Panc1 (cell line): ENCODE data around the gene PAQR7. TPM values are rescaled to one million over a fixed set of nuclear protein-coding genes. Genes with fewer than 3 reads are reported as not detected.
A peak's percentile ranks its signal among the peaks of the same experiment; 100 is the strongest.

Source experiments
- ATAC-seq: fragments of 200-7000 bp; cut with Tn5 transposase; 2 replicates; pipeline ENCODE4 v1.9.1; 2020; ENCODE audit warnings: mild to moderate bottlenecking, moderate library complexity
- BruUV-seq: library from RNA; stranded (reverse); fragments of 400-500 nt; replicated peaks from 2 replicates; lab custom pipeline; 2021; lab: Mats Ljungman, UMichigan
- CTCF ChIA-PET: fragments of 300-600 bp; sonication (Branson Sonifier 250); formaldehyde crosslinking; loops from one replicate; lab custom pipeline; 2022; ENCODE audit warnings: antibody characterized with exemption; lab: Charles Lee
- POLR2A ChIA-PET: fragments of 300-600 bp; sonication (Branson Sonifier 250); formaldehyde crosslinking; loops from one replicate; lab custom pipeline; 2022; ENCODE audit warnings: antibody characterized with exemption; lab: Charles Lee
- DNase-seq: peaks from one replicate; pipeline ENCODE4 v3.0.0-alpha.2; 2010; ENCODE audit warnings: low read depth, low spot score
- H3K27ac ChIP-seq: 2 replicates; pipeline ENCODE4 v1.5.1; 2011; ENCODE audit warnings: mild to moderate bottlenecking, low read length, inconsistent platforms
- H3K27me3 ChIP-seq: fragments of 200-500 bp; sonication (Bioruptor generic); 2 replicates; pipeline ENCODE4 v1.6.0; 2014; ENCODE audit warnings: low read length, inconsistent platforms; ENCODE audit not compliant: control insufficient read depth, insufficient read depth
- H3K36me3 ChIP-seq: fragments of 200-500 bp; sonication (Bioruptor generic); 2 replicates; pipeline ENCODE4 v1.5.1; 2014; ENCODE audit warnings: inconsistent platforms, mild to moderate bottlenecking, low read length, moderate library complexity; ENCODE audit not compliant: control insufficient read depth, insufficient read depth
- H3K4me1 ChIP-seq: 2 replicates; pipeline ENCODE4 v1.5.1; 2011; ENCODE audit warnings: inconsistent platforms, mild to moderate bottlenecking, low read length, moderate library complexity; ENCODE audit not compliant: control insufficient read depth, insufficient read depth
- H3K4me3 ChIP-seq, 2 experiments: 2 replicates each; pipeline ENCODE4 v1.5.1; 2011 to 2012; ENCODE audit warnings: low read depth in 2 of 2, low read length in 2 of 2, mild to moderate bottlenecking in 2 of 2, inconsistent platforms in 1 of 2, moderate library complexity in 1 of 2
- H3K9me3 ChIP-seq: fragments of 200-500 bp; sonication (Bioruptor generic); 2 replicates; pipeline ENCODE4 v1.5.1; 2014; ENCODE audit warnings: low read depth, mild to moderate bottlenecking, inconsistent platforms, low read length, moderate library complexity; ENCODE audit not compliant: control insufficient read depth, insufficient read depth
- CTCF ChIP-seq: fragments of 450-650 bp; IDR thresholded peaks from 2 replicates; pipeline ENCODE4 v1.5.1; 2017; ENCODE audit warnings: mild to moderate bottlenecking
- POLR2AphosphoS5 ChIP-seq: IDR thresholded peaks from 2 replicates; pipeline ENCODE4 v1.6.1; 2012; ENCODE audit warnings: mild to moderate bottlenecking, low read depth, low read length, moderate library complexity
- REST ChIP-seq, 2 experiments: IDR thresholded peaks; 2 replicates each; pipeline ENCODE4 v1.6.1; 2011 to 2012; ENCODE audit warnings: low read depth in 2 of 2, control low read depth in 1 of 2, low read length in 1 of 2, mild to moderate bottlenecking in 1 of 2, moderate library complexity in 1 of 2; ENCODE audit not compliant: insufficient read depth in 1 of 2
- SIN3A ChIP-seq: IDR thresholded peaks from 2 replicates; pipeline ENCODE4 v1.6.1; 2012; ENCODE audit warnings: low read depth, mild to moderate bottlenecking, low read length, moderate library complexity, borderline replicate concordance; ENCODE audit not compliant: insufficient read depth
- TCF7L2 ChIP-seq: IDR thresholded peaks from 2 replicates; pipeline ENCODE4 v1.6.1; 2011; ENCODE audit warnings: mild to moderate bottlenecking, low read depth, low read length, inconsistent platforms
- in situ Hi-C: cut with HindIII; loops from 2 replicates; pipeline ENCODE4 v1.10.0; 2016; ENCODE audit warnings: low sequenced_read_pairs, low pct_unique_long_range_greater_than_20kb
- intact Hi-C: fragments of 100-400 bp; cut with micrococcal nuclease; formaldehyde crosslinking; loops from one replicate; pipeline ENCODE4 v1.10.0; 2022; ENCODE audit not compliant: unreplicated experiment
- total RNA-seq: library from RNA; stranded (reverse); gene quantifications from one replicate; pipeline ENCODE4 v1.2.1, GENCODE V29; 2021; ENCODE audit not compliant: unreplicated experiment

Gene PAQR7
- total RNA-seq, 1 experiment from 2014 or later: 30.9 TPM

- H3K36me3 ChIP-seq: no peaks in the 10 kb centered on the region
- ChIA-PET POLR2A (no interaction called here), CTCF (no interaction called here)
- intact Hi-C loops: no loop called here
- peaks cover 51% of the 10 kb centered on the region for H3K4me1 ChIP-seq
- no peak for TF ChIP-seq POLR2AphosphoS5
- TF ChIP-seq REST (IDR thresholded peaks at IDR 0.05; ENCODE audit: insufficient read depth in 1 of 2, low read depth in 2 of 2, low read length in 1 of 2): no peak
- TF ChIP-seq TCF7L2: no peak
- no peak for TF ChIP-seq SIN3A
- TF ChIP-seq CTCF: no peak
- no peaks in the 10 kb centered on the region for H3K9me3 ChIP-seq
- in situ Hi-C loops: no loop called here
- H3K4me3 ChIP-seq: no peak overlapping the region
- peak overlapping the region; percentile 91 for H3K27ac ChIP-seq
- ATAC-seq (no peak), DNase-seq (no peak)
- no peaks in the 10 kb centered on the region for H3K27me3 ChIP-seq
- no TSS peak for BruUV-seq
Observed at GRCh38 chr1:25889470-25889869, 14.0 kb upstream of the PAQR7 start.

GRCh38 chr1:25888426-25888987, 13.0 kb upstream of the PAQR7 start:
- ChIA-PET CTCF (no interaction called here), POLR2A (no interaction called here)
- BruUV-seq: no TSS peak
- no peak for ATAC-seq
- Histone ChIP-seq H3K9me3 (no peaks in the 10 kb centered on the region), H3K27ac (peak overlapping the region; percentile 91), H3K27me3 (no peaks in the 10 kb centered on the region), H3K36me3 (no peaks in the 10 kb centered on the region), H3K4me3 (no peak overlapping the region), H3K4me1 (peaks cover 45% of the 10 kb centered on the region)
- intact Hi-C loops: no loop called here
- TF ChIP-seq POLR2AphosphoS5 (no peak), CTCF (no peak), TCF7L2 (no peak), REST (IDR thresholded peaks at IDR 0.05; ENCODE audit: insufficient read depth in 1 of 2, low read depth in 2 of 2, low read length in 1 of 2) (no peak), SIN3A (no peak)
- in situ Hi-C loops: no loop called here
- no peak for DNase-seq
